HFFc6 (cell line): ENCODE data around the gene ABLIM1. TPM values are rescaled to one million over a fixed set of nuclear protein-coding genes. Genes with fewer than 3 reads are reported as not detected.

Experiments used
- DNase-seq: peaks from one replicate; pipeline ENCODE4 v3.0.0-alpha.2; 2018
- H3K27ac Mint-ChIP-seq: 2 replicates; pipeline ENCODE4 v1.8.0; 2020; ENCODE audit warnings: mild to moderate bottlenecking, mixed read lengths
- H3K27me3 Mint-ChIP-seq: 2 replicates; pipeline ENCODE4 v1.8.0; 2021; ENCODE audit warnings: mild to moderate bottlenecking, moderate library complexity, mixed read lengths; ENCODE audit not compliant: insufficient read depth
- H3K36me3 Mint-ChIP-seq: 2 replicates; pipeline ENCODE4 v1.8.0; 2021; ENCODE audit warnings: low read depth, mixed read lengths
- H3K4me1 Mint-ChIP-seq: 2 replicates; pipeline ENCODE4 v1.8.0; 2020; ENCODE audit warnings: low read depth, mixed read lengths
- H3K4me3 Mint-ChIP-seq: 2 replicates; pipeline ENCODE4 v1.8.0; 2020; ENCODE audit warnings: mild to moderate bottlenecking, moderate library complexity, mixed read lengths
- H3K9me3 Mint-ChIP-seq: 2 replicates; pipeline ENCODE4 v1.8.0; 2020; ENCODE audit warnings: mild to moderate bottlenecking, mixed read lengths
- CTCF ChIP-seq: fragments of 200-600 bp; sonication (generic); IDR thresholded peaks from 2 replicates; pipeline ENCODE4 v1.5.0; 2021; ENCODE audit warnings: antibody characterized with exemption, mild to moderate bottlenecking
- total RNA-seq, 6 experiments: library from RNA; stranded (reverse); fragmentation: NEBNext Ultra II Directional; extraction: Animal tissue kit (Norgen Biotek cat#: 25700); gene quantifications; 2 replicates in 1 of 6; 3 replicates in 5 of 6; pipeline ENCODE4 v1.2.3, GENCODE V29; 2021

Gene ABLIM1
- total RNA-seq, 6 experiments from 2014 or later = 8.0 to 14.6 (median 8.7) TPM

GRCh38 chr10:114566064-114566463 is 92.0 kb downstream of the ABLIM1 start:
- H3K9me3 Mint-ChIP-seq = no peaks in the 10 kb centered on the region
- H3K4me3 Mint-ChIP-seq = no peak overlapping the region
- no peak overlapping the region for H3K27ac Mint-ChIP-seq
- peaks cover 12% of the 10 kb centered on the region for H3K4me1 Mint-ChIP-seq
- no peaks in the 10 kb centered on the region for H3K36me3 Mint-ChIP-seq
- no peaks in the 10 kb centered on the region; the same call in 1 of the 2 replicates for H3K27me3 Mint-ChIP-seq
- no peak for DNase-seq
- no peak for TF ChIP-seq CTCF

GRCh38 chr10:114565066-114565465 is 93.0 kb downstream of the ABLIM1 start:
- DNase-seq = peak; percentile 52
- Mint-ChIP-seq H3K27ac (no peak overlapping the region), H3K4me3 (no peak overlapping the region), H3K9me3 (no peaks in the 10 kb centered on the region), H3K36me3 (no peaks in the 10 kb centered on the region), H3K4me1 (peaks cover 12% of the 10 kb centered on the region), H3K27me3 (no peaks in the 10 kb centered on the region)
- no peak for TF ChIP-seq CTCF

- peaks cover 12% of the 10 kb centered on the region for H3K4me1 Mint-ChIP-seq
- DNase-seq = no peak
- no peak overlapping the region for H3K27ac Mint-ChIP-seq
- peaks cover 9% of the 10 kb centered on the region for H3K36me3 Mint-ChIP-seq
- no peak overlapping the region for H3K4me3 Mint-ChIP-seq
- no peaks in the 10 kb centered on the region for H3K27me3 Mint-ChIP-seq
- no peak for TF ChIP-seq CTCF
- H3K9me3 Mint-ChIP-seq = peaks cover 8% of the 10 kb centered on the region
Measured at GRCh38 chr10:114561008-114561523, 97.0 kb downstream of the ABLIM1 start.

- H3K36me3 Mint-ChIP-seq = peaks cover 9% of the 10 kb centered on the region
- no peak for TF ChIP-seq CTCF
- no peak overlapping the region for H3K4me3 Mint-ChIP-seq
- H3K27ac Mint-ChIP-seq = no peak overlapping the region
- no peak for DNase-seq
- H3K4me1 Mint-ChIP-seq = peaks cover 8% of the 10 kb centered on the region
- no peaks in the 10 kb centered on the region for H3K27me3 Mint-ChIP-seq
- H3K9me3 Mint-ChIP-seq = peaks cover 8% of the 10 kb centered on the region
Measured at GRCh38 chr10:114560144-114560543, 97.9 kb downstream of the ABLIM1 start.

GRCh38 chr10:114559636-114560035 is 98.4 kb downstream of the ABLIM1 start:
- Mint-ChIP-seq H3K27ac (no peak overlapping the region), H3K9me3 (peaks cover 8% of the 10 kb centered on the region), H3K36me3 (peaks cover 9% of the 10 kb centered on the region), H3K27me3 (no peaks in the 10 kb centered on the region), H3K4me3 (no peak overlapping the region), H3K4me1 (peaks cover 3% of the 10 kb centered on the region)
- TF ChIP-seq CTCF = no peak
- no peak for DNase-seq

- Mint-ChIP-seq H3K4me1 (no peaks in the 10 kb centered on the region), H3K9me3 (peaks cover 8% of the 10 kb centered on the region), H3K27ac (no peak overlapping the region), H3K27me3 (peaks cover 4% of the 10 kb centered on the region; the same call in 1 of the 2 replicates), H3K4me3 (no peak overlapping the region), H3K36me3 (peaks cover 9% of the 10 kb centered on the region)
- no peak for DNase-seq
- TF ChIP-seq CTCF = no peak
Measured at GRCh38 chr10:114557854-114558253, 100.2 kb downstream of the ABLIM1 start.
